Pancreas (tissue), 10 donors: Measurements from ENCODE around the gene TH. TPM values are rescaled to one million over a fixed set of nuclear protein-coding genes. Genes with fewer than 3 reads are reported as not detected.
A peak's percentile ranks its signal among the peaks of the same experiment; 100 is the strongest.

Experiments used
- ATAC-seq, 4 donors: fragments of 200-7000 bp; cut with Tn5 transposase; one replicate each; pipeline versions ENCODE4 v1.8.0 to v1.9.1; 2020; ENCODE audit warnings: mild to moderate bottlenecking in 4 of 4, moderate library complexity in 4 of 4
- DNase-seq, 6 donors: peaks; one replicate each; pipeline ENCODE4 v3.0.0-alpha.2; 2020
- FAIRE-seq: peaks from 2 replicates; lab custom pipeline; 2012; peaks lifted over from hg19 to GRCh38; lab: Jason Lieb, UNC
- H3K27ac ChIP-seq, 4 donors: fragments of 200-600 bp; sonication (generic); 1 replicate in 3 of 4; 2 replicates in 1 of 4; pipeline versions ENCODE4 v1.5.0 to v1.8.0; 2020
- H3K27me3 ChIP-seq, 4 donors: fragments of 200-600 bp; one replicate each; pipeline ENCODE4 v1.8.0; 2021
- H3K36me3 ChIP-seq, 3 donors: fragments of 200-600 bp; sonication (generic) in 1 of 3; one replicate each; pipeline versions ENCODE4 v1.5.0 to v1.8.0; 2020 to 2021
- H3K4me1 ChIP-seq, 3 donors: fragments of 200-600 bp; one replicate each; pipeline ENCODE4 v1.8.0; 2021
- H3K4me3 ChIP-seq, 4 donors: fragments of 200-600 bp; sonication (generic) in 2 of 4; one replicate each; pipeline versions ENCODE4 v1.5.0 to v1.8.0; 2020 to 2021
- H3K9me3 ChIP-seq, 4 donors: fragments of 200-600 bp; one replicate each; pipeline ENCODE4 v1.8.0; 2021
- CTCF ChIP-seq, 4 donors: fragments of 200-600 bp; sonication (generic) in 3 of 4; IDR thresholded peaks; one replicate each; pipeline versions ENCODE4 v1.5.0 to v1.8.0; 2021; ENCODE audit warnings: antibody characterized with exemption in 4 of 4
- WGBS, 2 donors: extraction: QIAGEN DNeasy Blood & Tissue Kit; methylation state at CpG; one replicate each; pipeline ENCODE4 v1.1.7; 2013; 5-methylcytosine and 5-hydroxymethylcytosine counted together
- intact Hi-C, 3 donors: fragments of 100-400 bp; cut with DNase I; formaldehyde crosslinking; loops; one replicate each; pipeline versions ENCODE4 v1.11.1 to v1.14.2; 2022
- polyA plus RNA-seq, 2 donors: library from polyadenylated mRNA; stranded (reverse); fragments of 200-250 nt; gene quantifications; one replicate each; pipeline ENCODE4 v1.2.3, GENCODE V29; 2013
- total RNA-seq, 6 donors: library from RNA; stranded (reverse); fragmentation: NEBNext Ultra II Directional in 4 of 6; extraction: Animal tissue kit (Norgen Biotek cat#: 25700) in 4 of 6; gene quantifications; one replicate each; pipeline versions ENCODE4 v1.2.1 to v1.2.4, GENCODE V29; 2021 to 2023
- donor health status: healthy with polysubstance abuse.
- donor health status: DM: no; HTN: no; CAD: no; lungs with moderate emphysema.
- donor health status: DM: no; HTN: no; CAD: no.
- donor health status: control.
- donor health status: control.
- donor health status: Bipolar disorder and iron deficiency.
- donor health status: DM: yes; HTN: yes; CAD: no.
- donor health status: DM: no; HTN: no; CAD: no.
- donor health status: DM: no; HTN: no; CAD: no.
- donor health status: DM: yes; HTN: yes; CAD: no.

The TH gene
- total and polyA plus RNA-seq, 8 donors, result 0.19 to 2.5 (median 0.38) TPM; not detected in 2

DNA sequence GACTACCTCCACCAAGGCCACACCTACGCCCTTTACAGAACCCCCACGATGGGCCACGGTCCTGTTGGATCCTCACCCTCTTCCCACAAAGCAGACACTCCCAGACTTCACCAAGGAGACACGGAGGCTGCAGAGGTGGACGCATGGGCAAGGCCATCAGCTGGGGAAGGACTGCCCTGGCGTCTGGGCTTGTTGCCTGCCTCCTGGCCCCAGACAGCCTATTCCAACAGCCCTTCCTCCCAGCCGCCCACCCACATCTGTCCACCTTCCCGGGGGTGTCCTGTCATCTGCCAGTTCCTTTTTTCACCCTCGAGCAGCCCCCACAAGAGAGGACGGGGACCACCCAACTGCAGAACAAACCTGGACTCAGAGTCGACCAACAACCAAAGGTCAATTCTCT lies 28.9 kb upstream of the TH start:
- H3K4me3 ChIP-seq, result no peak overlapping the region
- ATAC-seq (no peak), DNase-seq (peak in 1 of 6 donors; percentile 53), FAIRE-seq (no peak)
- TF ChIP-seq CTCF (IDR thresholded peaks at IDR 0.05), result no peak
- H3K27ac ChIP-seq, result no peak overlapping the region
- no peaks in the 10 kb centered on the region for H3K9me3 ChIP-seq
- H3K36me3 ChIP-seq, result no peaks in the 10 kb centered on the region
- H3K27me3 ChIP-seq, result no peaks in the 10 kb centered on the region
- peaks cover 0 to 5% (median 0%) of the 10 kb centered on the region in 3 donors for H3K4me1 ChIP-seq
- WGBS, 2 donors, result 61 to 66% methylated on average over 11 of the region's 11 CpGs
- intact Hi-C loops, result no loop called here

GRCh38 chr11:2199466-2200341 lies 28.1 kb upstream of the TH start:
- Histone ChIP-seq H3K4me3 (no peak overlapping the region), H3K9me3 (no peaks in the 10 kb centered on the region), H3K4me1 (peaks cover 0 to 5% (median 0%) of the 10 kb centered on the region in 3 donors), H3K27me3 (no peaks in the 10 kb centered on the region), H3K27ac (no peak overlapping the region), H3K36me3 (no peaks in the 10 kb centered on the region)
- no peak for TF ChIP-seq CTCF (IDR thresholded peaks at IDR 0.05)
- WGBS, 2 donors, result 84 to 85% methylated on average over 22 of the region's 22 CpGs
- DNase-seq (peak in 2 of 6 donors; percentile 48 to 50), ATAC-seq (no peak), FAIRE-seq (no peak)
- intact Hi-C loops, result loop anchor here (2.0 to 10.0 kb wide), 4 partner anchors 98 to 223 kb away; no protein-coding TSS in a partner anchor

GRCh38 chr11:2198621-2199365 lies 27.2 kb upstream of the TH start:
- no peak for TF ChIP-seq CTCF (IDR thresholded peaks at IDR 0.05)
- no peak overlapping the region for H3K27ac ChIP-seq
- no peaks in the 10 kb centered on the region for H3K9me3 ChIP-seq
- FAIRE-seq, result no peak
- no peak for ATAC-seq
- intact Hi-C loops, result loop anchor here (2.0 to 10.0 kb wide), 4 partner anchors 99 to 224 kb away; no protein-coding TSS in a partner anchor
- H3K4me3 ChIP-seq, result no peak overlapping the region
- H3K36me3 ChIP-seq, result no peaks in the 10 kb centered on the region
- H3K27me3 ChIP-seq, result no peaks in the 10 kb centered on the region
- peaks cover 0 to 5% (median under 1%) of the 10 kb centered on the region in 3 donors for H3K4me1 ChIP-seq
- WGBS, 2 donors, result 85 to 86% methylated on average over 20 to 21 of the region's 21 CpGs
- DNase-seq, result peak in 1 of 6 donors; percentile 69

DNA sequence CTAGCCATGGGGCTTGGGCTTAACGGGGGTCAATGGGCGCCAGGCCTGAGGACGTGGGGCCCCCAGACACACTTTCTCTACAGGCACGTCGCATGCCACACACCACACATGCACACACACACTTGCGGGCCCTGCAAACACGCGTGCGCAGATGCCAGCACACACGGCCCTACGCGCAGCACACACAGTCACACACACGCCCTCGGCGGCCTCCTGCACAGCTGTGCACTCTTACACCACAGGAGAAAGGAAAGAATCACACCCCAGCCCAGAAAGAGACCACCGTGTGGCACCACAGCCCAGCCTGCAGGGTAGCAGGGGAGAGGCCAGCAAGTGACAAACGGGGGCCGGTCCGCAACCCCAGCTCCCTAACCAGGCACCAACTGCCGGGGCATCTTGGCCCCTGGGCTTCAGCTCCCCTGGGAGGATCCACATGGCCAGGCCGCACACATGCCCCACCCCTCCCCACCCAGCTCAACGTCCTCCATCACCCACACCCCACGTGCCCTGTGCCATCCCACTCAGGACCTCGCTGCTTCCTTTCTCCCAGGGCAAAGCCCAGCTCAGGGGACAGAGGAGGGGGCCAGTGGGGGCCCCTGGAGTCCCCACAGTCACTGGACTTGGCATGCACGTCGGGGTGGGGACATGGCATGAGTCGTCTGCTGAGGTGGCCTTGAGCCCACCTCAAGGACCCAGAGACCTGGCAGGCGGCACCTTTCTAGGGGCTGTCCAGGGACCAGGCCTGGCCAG lies 26.3 kb upstream of the TH start:
- no peak for TF ChIP-seq CTCF (IDR thresholded peaks at IDR 0.05)
- no peak overlapping the region for H3K4me3 ChIP-seq
- intact Hi-C loops, result loop anchor here (2.0 to 10.0 kb wide), 5 partner anchors 99 to 224 kb away; partner anchors contain the start of gene C11orf21 (in 1 of the 3)
- DNase-seq (peak in 1 of 6 donors; percentile 57), ATAC-seq (no peak), FAIRE-seq (no peak)
- peaks cover 5 to 7% (median 5%) of the 10 kb centered on the region in 3 donors for H3K4me1 ChIP-seq
- 72 to 82% methylated on average over 28 of the region's 28 CpGs for WGBS, 2 donors
- no peaks in the 10 kb centered on the region for H3K36me3 ChIP-seq
- no peaks in the 10 kb centered on the region for H3K9me3 ChIP-seq
- no peaks in the 10 kb centered on the region for H3K27me3 ChIP-seq
- H3K27ac ChIP-seq, result no peak overlapping the region
